NCI-H524 (cell line): Measurements from ENCODE around the gene IER3IP1.
"Not testable (repeated sequence)": the region's sequence is repeated elsewhere in the genome, so short reads cannot be mapped to it uniquely, and the experiment has no call there.

ENCODE experiments used
- DNase-seq, 2 experiments: peaks; one replicate each; lab custom pipeline; 2025; lab: John Stamatoyannopoulos, UW

IER3IP1 gene

GRCh38 chr18:47175898-47176575 lies at the start of gene IER3IP1:
IER3IP1 (minus strand) TSS chr18:47176364; CDS start chr18:47176277, 87 bp downstream.
- peak; percentile 44 to 85 for DNase-seq

- DNase-seq = peak; percentile 21 to 61
Measured at GRCh38 chr18:47215554-47216138, 39.5 kb upstream of the IER3IP1 start.

GRCh38 chr18:47209171-47209570 lies 33.0 kb upstream of the IER3IP1 start:
- peak in 1 of 2 experiments; percentile 16 for DNase-seq

DNA sequence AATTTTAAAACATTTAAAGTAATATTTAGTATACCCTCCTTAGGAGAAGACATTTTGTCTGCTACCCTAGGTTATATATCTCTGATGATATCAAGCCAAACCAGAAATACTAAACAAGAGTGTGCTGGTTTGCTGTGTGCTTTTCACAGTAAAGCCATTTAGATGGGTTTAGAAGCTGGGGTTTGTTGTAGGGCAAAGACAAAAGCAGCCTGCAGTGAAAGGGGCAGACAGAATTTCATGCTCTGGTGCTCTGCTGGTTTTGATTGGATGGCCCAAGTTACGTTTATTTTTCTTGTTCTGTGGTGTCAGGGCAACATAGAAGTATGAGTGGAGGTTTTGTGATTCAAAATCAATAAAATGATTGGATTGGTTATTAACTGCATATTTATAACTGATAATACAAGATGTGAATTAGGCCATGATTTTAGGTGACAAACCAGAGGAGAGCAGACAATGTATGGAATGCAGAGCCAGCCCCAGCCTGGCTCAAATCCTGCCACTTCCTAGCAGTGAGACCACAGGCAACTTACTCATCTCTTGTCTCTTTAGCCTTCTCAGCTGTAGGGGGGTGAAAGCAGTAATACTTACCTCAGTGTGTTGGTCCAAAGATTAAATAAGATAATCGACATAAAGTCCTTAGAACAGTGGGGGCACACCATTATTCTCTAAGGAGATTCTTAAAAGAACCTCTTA lies 30.9 kb upstream of the IER3IP1 start:
- DNase-seq = no peak

DNA sequence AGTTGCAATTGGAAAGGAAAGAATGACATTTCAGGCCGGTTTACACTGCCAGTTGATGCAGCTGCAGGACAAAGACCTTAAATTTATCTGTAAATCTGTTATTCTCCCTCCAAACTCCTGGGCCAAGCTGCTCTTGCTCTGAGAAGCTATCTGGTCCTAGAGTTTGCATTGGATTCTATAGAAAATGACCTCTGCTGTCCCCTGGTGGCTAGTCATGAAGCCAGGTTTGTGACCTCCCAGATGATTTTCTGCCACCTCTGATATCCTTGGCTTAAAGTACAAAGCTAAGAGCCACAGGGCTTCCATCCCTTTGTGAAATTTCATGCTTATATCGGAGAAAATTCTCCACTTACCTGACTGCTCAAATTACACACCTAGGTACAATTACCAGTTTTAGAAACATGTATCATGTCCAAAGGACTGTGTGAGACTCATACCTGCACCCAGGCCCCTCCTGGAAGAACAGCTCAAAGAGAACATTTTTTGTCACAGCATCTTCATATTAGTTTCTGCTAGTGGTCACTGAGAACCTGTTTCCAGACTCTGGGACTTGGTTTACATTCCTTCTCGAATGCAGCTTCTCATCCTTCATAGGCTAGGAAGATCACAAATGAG lies 28.9 kb upstream of the IER3IP1 start:
- peak in 1 of 2 experiments; percentile 38 for DNase-seq

GRCh38 chr18:47203626-47204464 lies 27.7 kb upstream of the IER3IP1 start:
- no peak for DNase-seq

GRCh38 chr18:47195961-47196360 lies 19.8 kb upstream of the IER3IP1 start:
- DNase-seq = not testable (repeated sequence)

DNA sequence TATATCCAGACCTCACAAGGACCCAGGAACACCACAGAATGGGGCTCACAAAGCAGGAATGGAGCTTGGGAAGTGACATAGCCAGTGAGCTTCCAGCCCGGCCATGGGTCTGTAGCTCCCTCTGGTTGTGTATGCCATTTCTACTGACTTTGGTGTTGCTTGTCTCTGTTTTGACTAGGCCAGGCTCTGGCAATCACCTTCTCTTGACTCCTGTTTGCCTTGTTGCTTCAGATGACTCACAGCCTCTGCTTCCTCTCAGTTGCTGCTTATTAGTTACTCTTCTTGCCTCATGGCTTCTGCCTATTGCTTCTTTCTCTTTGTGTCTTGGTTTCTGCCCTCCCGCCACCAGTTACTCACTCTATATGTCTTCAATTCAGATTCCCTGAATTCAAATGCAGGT lies 15.8 kb upstream of the IER3IP1 start:
- DNase-seq = no peak

- no peak for DNase-seq
Measured at GRCh38 chr18:47187721-47188120, 11.6 kb upstream of the IER3IP1 start.

DNA sequence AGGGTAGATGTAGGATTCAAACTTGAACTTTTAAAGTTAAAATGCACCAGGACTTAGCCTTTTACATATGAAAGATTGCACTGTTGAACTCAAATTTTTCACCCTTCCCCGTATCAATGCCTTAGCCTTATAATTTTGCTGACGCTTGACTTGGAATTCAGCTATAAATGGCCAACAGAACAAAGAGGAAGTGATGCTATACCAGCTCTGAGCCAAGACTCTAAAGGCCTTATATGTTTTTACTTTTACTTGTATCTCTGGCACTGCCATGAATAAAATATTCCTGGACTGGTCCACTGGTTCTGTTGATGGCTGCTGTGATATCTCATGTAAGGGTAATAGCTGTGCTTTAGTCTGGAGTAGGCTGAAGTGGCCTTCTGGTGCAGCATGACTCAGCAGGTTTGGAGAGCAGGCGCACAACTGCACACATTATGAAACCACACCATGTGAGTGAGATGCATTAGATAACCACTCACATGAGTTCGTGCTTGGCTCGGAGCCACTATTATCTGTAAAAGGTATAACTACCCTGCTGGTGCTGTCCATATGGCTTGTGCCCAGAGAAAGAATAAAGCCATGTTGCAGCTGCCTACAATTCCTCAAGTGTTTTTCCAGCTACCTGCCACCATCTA lies 8.4 kb upstream of the IER3IP1 start:
- DNase-seq = peak; percentile 4 to 31

- DNase-seq = not testable (repeated sequence)
Measured at GRCh38 chr18:47182156-47182555, 6.0 kb upstream of the IER3IP1 start.

DNA sequence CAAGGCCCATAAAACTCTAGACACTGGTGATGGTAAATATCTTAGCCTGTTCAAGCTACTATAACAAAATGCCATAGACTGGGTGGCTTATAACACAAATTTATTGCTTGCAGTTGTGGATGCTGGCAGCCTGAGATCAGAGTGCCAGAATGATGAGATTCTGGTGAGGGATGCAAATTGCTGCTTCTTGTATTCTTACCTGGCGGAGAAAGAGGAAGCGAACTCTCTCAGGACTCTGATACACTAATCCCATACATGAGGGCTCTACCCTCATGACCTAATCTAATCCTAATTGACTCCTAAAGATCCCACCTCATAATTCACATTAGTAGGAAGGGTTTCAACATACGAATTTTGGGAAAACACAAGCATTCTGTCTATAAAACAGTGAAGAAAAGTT lies 4.6 kb upstream of the IER3IP1 start:
- no peak for DNase-seq

GRCh38 chr18:47179520-47179919 lies 3.4 kb upstream of the IER3IP1 start:
- DNase-seq = peak; percentile 7 to 56

DNA sequence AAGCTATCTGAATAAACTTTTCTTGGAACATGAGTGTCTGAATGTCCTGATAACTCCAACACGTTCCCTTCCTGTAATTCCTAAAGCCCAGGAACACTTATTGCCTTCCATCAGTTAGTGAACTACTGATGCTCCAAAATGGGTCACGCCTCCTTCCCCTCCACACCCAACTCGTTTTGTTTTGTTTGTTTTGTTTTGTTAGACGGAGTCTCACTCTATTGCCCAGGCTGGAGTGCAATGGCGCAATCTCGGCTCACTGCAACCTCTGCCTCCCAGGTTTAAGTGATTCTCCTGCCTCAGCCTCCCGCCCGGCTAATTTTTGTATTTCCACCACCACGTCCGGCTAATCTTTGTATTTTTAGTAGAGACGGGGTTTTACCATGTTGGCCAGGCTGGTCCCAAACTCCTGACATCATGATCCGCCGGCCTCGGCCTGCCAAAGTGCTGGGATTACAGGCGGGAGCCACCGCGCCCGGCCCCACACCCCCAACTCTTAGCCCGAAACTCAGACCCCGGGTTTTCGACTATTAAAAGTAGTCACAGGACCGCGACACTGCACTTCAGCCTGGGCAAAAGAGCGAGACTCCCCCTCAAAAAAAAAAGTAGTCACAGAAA lies 774 bp downstream of the IER3IP1 start:
- DNase-seq = no peak

- no peak for DNase-seq
Measured at GRCh38 chr18:47174545-47175116, 1.5 kb downstream of the IER3IP1 start.

DNA sequence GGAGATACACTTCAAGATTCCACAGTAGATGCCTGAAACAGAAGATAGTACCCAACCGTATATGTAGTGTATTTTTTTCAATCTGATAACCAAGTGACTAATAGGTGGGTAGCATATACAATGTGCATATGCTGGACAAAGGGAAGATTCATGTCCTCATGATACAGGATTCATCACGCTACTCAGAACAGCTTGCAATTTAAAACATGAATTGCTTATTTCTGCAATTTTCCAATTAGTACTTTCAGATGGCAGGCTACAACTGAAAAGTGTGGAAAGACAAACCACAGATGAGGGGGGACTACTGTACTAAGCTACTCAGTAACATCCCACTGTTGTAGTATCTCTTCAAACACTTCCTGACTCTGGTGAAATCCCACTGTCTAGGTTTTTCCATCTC lies 3.7 kb downstream of the IER3IP1 start:
- DNase-seq = no peak

DNA sequence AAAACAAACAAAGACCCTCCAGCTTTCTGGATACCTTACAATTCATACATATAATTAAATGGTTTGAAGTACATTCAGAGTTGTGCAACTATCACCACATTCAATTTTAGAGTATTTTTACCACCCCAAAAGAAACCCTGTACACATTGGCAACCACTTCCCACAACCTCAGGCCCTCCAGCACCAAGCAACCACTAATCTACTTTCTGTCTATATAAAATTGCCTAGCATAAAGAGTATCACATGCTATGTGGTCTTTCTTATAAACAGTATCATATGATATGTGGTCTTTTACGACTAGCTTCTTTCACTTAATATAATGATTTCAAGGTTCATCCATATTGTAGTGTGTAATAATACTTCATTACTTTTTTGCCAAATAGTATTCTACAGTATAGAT lies 7.3 kb downstream of the IER3IP1 start:
- DNase-seq = no peak

DNA sequence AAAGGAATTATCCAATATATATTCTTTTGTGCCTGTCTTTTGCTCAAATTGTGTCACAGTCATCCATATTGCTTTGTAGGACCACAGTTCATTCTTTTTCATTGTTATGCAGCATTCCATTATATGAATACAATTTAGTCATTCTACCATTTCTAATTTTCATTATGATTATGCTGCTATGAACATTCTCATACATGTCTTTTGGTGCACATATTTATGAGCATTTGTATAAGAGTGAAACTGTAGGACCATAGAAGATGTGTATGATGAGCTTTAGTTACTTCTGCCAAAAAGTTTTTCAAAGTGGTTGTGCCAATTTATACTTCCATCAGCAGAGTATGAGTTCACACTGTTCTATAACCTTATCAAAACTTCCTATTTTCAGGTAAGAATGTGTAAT lies 7.7 kb downstream of the IER3IP1 start:
- no peak for DNase-seq

GRCh38 chr18:47166294-47166693 lies 9.9 kb downstream of the IER3IP1 start:
- DNase-seq = no peak

- DNase-seq = no peak
Measured at GRCh38 chr18:47163241-47163640, 12.9 kb downstream of the IER3IP1 start.

- DNase-seq = no peak
Measured at GRCh38 chr18:47160256-47160655, 15.9 kb downstream of the IER3IP1 start.
